Right lobe of liver (tissue), 4 donors: ENCODE results near the gene EPB41L4A.

ENCODE experiments used
- POLR2A ChIP-seq: fragments of 450-650 bp; IDR thresholded peaks from one replicate; pipeline ENCODE4 v1.6.1; 2017; ENCODE audit warnings: antibody characterized with exemption, mild to moderate bottlenecking
- TF ChIP-seq, protein P1 (sequence below), 4 donors: fragments of 200-600 bp in 3 of 4; fragments of 450-650 bp in 1 of 4; IDR thresholded peaks; one replicate each; pipeline versions ENCODE4 v1.5.1 to v1.8.0; 2016 to 2022; ENCODE audit warnings: antibody characterized with exemption in 4 of 4, mild to moderate bottlenecking in 2 of 4
- donor health status: DM: no; HTN: no; CAD: no.
- donor health status: DM: no; HTN: no; CAD: no.
- donor health status: DM: no; HTN: yes; CAD: no.

DNA sequence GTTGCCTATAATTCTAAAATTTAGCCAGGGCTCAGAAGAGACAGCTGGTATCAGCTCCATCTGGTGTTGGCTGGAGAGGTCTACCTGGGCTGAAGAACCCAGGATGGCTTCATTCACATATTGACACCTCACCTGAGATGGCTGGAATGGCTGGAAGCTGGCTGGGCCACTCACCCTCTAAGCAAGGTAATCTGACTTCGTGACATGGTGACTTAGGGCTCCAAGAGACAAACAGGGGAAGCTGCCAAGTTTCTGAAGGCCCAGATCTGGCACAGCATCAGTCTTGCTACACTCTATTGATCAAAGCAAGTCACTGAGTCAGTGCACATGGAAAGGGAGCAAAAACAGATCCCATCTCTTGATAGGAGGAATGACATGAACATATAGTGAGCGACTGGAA is 102.3 kb downstream of the EPB41L4A start:
- TF ChIP-seq, protein P1, sequence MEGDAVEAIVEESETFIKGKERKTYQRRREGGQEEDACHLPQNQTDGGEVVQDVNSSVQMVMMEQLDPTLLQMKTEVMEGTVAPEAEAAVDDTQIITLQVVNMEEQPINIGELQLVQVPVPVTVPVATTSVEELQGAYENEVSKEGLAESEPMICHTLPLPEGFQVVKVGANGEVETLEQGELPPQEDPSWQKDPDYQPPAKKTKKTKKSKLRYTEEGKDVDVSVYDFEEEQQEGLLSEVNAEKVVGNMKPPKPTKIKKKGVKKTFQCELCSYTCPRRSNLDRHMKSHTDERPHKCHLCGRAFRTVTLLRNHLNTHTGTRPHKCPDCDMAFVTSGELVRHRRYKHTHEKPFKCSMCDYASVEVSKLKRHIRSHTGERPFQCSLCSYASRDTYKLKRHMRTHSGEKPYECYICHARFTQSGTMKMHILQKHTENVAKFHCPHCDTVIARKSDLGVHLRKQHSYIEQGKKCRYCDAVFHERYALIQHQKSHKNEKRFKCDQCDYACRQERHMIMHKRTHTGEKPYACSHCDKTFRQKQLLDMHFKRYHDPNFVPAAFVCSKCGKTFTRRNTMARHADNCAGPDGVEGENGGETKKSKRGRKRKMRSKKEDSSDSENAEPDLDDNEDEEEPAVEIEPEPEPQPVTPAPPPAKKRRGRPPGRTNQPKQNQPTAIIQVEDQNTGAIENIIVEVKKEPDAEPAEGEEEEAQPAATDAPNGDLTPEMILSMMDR (IDR thresholded peaks at IDR 0.05) = no peak
- no peak for TF ChIP-seq POLR2A
